Measurements from ENCODE around the gene JAK1.

JAK1 gene

GRCh38 chr1:64979358-64979757 lies 13.0 kb upstream of the JAK1 start:
- TF ChIP-seq, protein P1, sequence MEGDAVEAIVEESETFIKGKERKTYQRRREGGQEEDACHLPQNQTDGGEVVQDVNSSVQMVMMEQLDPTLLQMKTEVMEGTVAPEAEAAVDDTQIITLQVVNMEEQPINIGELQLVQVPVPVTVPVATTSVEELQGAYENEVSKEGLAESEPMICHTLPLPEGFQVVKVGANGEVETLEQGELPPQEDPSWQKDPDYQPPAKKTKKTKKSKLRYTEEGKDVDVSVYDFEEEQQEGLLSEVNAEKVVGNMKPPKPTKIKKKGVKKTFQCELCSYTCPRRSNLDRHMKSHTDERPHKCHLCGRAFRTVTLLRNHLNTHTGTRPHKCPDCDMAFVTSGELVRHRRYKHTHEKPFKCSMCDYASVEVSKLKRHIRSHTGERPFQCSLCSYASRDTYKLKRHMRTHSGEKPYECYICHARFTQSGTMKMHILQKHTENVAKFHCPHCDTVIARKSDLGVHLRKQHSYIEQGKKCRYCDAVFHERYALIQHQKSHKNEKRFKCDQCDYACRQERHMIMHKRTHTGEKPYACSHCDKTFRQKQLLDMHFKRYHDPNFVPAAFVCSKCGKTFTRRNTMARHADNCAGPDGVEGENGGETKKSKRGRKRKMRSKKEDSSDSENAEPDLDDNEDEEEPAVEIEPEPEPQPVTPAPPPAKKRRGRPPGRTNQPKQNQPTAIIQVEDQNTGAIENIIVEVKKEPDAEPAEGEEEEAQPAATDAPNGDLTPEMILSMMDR (conservative IDR thresholded peaks at IDR 0.05; ENCODE audit: control insufficient read depth, insufficient read depth, low read depth, low read length) = no peak
- H3K4me3 ChIP-seq (ENCODE audit: control insufficient read depth, low read depth, low read length) = no peak overlapping the region
- no peak for DNase-seq (ENCODE audit: low read depth)

DNA sequence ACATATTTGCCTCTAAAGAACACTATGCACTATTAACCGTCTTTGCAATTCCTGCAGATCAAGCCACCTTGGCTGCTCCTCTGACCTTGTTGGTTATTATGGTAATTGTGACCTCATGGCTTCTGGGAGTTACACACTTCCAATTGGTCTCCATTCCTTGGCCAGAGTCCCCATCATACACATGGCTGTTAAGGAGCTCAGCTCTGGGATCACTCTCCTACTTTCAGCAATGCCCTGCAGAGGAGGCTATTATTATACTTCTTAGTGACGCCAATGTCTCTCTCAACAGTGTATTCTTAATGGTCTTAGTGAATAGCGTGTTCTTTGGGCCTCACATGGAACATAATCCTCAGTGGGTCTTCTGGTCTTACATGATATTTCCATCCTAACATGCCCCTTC lies 10.0 kb upstream of the JAK1 start:
- no peak for DNase-seq (ENCODE audit: low read depth)
- H3K4me3 ChIP-seq (ENCODE audit: control insufficient read depth, low read depth, low read length) = no peak overlapping the region

GRCh38 chr1:64975740-64976139 lies 9.4 kb upstream of the JAK1 start:
- TF ChIP-seq, protein P1 (conservative IDR thresholded peaks at IDR 0.05; ENCODE audit: control insufficient read depth, insufficient read depth, low read depth, low read length) = no peak
- DNase-seq (ENCODE audit: low read depth) = no peak
- no peak overlapping the region for H3K4me3 ChIP-seq (ENCODE audit: control insufficient read depth, low read depth, low read length)

More for the DNA sequence above, 10.0 kb upstream of the JAK1 start:
- TF ChIP-seq, protein P1 (conservative IDR thresholded peaks at IDR 0.05; ENCODE audit: control insufficient read depth, insufficient read depth, low read depth, low read length) = no peak

GRCh38 chr1:64975127-64975526 lies 8.8 kb upstream of the JAK1 start:
- DNase-seq (ENCODE audit: low read depth) = no peak
- TF ChIP-seq, protein P1 (conservative IDR thresholded peaks at IDR 0.05; ENCODE audit: control insufficient read depth, insufficient read depth, low read depth, low read length) = no peak
- H3K4me3 ChIP-seq (ENCODE audit: control insufficient read depth, low read depth, low read length) = no peak overlapping the region

DNA sequence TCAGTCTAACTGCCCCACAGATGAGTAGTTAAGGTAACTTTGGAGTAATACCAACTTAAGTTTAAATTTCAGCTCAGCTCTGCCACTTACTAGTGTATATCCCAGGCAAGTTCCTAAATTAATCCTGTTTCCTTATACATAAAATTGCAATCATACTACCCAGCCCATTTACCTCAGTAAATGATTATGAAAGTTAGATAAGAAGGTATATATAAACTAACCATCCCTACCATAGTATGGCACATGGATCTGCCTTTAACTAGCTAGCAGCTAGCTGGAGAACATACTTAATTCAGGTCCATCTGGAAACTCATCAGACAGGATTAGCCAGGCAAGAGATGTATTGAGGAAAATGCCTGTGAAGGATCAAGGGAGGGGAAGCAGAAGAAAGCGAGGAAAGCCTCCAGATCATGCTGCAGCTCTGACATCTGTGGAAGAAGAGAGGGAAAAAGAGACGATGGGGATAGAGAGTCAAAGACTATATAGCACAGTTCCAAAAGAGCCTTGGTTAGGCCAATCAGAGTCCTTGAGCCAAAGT lies 8.0 kb upstream of the JAK1 start:
- TF ChIP-seq, protein P1 (conservative IDR thresholded peaks at IDR 0.05; ENCODE audit: control insufficient read depth, insufficient read depth, low read depth, low read length) = no peak
- no peak overlapping the region for H3K4me3 ChIP-seq (ENCODE audit: control insufficient read depth, low read depth, low read length)
- DNase-seq (ENCODE audit: low read depth) = no peak

DNA sequence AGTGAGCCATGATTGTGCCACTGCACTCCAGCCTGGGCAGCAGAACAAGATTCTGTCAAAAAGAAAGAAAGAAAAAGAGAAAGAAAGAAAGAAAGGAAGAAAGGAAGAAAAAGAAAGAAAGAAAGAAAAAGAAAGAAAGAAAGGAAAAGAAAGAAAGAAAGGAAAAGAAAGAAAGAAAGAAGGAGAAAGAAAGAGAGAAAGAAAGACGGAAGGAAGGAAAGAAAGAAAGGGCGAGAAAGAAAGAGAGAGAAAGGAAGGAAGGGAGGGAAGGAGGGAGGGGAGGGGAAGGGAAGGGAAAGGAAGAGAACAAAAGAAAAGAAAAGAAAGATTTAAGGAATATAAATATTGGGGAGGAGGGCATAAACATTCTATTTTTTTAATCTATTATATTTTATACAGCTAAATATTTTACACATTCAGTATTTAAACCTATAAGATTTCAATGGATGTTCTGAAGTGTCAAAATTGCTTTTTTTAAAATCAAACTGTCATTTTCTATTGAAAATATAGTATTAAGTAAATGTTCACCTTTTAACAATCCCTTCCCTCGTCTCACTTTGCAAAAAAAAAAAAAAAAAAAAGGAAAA lies 6.8 kb upstream of the JAK1 start:
- no peak overlapping the region for H3K4me3 ChIP-seq (ENCODE audit: control insufficient read depth, low read depth, low read length)
- no peak for DNase-seq (ENCODE audit: low read depth)
- TF ChIP-seq, protein P1 (conservative IDR thresholded peaks at IDR 0.05; ENCODE audit: control insufficient read depth, insufficient read depth, low read depth, low read length) = no peak
